ENCODE results near the gene RPL11. TPM values are rescaled to one million over a fixed set of nuclear protein-coding genes. Genes with fewer than 3 reads are reported as not detected.
"Not testable (repeated sequence)": the region's sequence is repeated elsewhere in the genome, so short reads cannot be mapped to it uniquely, and the experiment has no call there.

Gene RPL11
- total RNA-seq, 2 donors from 2014 or later, result 1,338 to 1,473 TPM

DNA sequence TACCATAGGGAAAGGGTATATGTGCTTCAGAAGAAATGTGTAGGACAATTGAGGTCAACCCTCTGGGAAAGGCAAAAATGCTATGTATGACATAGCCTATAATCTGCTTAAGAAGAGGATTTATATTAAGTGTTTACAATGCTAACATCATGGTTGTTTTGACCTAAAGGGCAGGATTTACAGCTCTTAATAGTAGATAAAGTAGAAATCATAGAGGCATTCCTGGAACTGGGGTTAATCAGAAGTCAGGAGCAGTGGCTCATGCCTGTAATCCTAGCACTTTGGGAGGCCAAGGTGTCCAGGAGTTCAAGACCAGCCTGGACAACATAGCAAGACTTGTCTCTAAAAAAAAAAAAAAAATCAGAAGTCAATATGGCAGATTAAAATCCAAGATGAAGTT, 8.7 kb upstream of the RPL11 start:
- no peak overlapping the region for H3K4me3 ChIP-seq (ENCODE audit: low read length)
- Mint-ChIP-seq H3K36me3 (ENCODE audit: low read depth) (no peaks in the 10 kb centered on the region), H3K4me3 (no peak overlapping the region), H3K27ac (no peak overlapping the region), H3K4me1 (no peaks in the 10 kb centered on the region), H3K9me3 (peaks cover 12% of the 10 kb centered on the region), H3K27me3 (ENCODE audit: insufficient read depth) (peaks cover 43% of the 10 kb centered on the region)
- H3K27ac ChIP-seq (ENCODE audit: low read depth, low read length), result no peak overlapping the region
- peaks cover 31% of the 10 kb centered on the region for H3K27me3 ChIP-seq (ENCODE audit: control insufficient read depth, insufficient read depth, low read length, poor library complexity, severe bottlenecking)
- H3K36me3 ChIP-seq (ENCODE audit: control insufficient read depth, insufficient read depth, low read length), result no peaks in the 10 kb centered on the region
- no peak overlapping the region for H3K9ac ChIP-seq (ENCODE audit: extremely low read depth, low read length, poor library complexity, severe bottlenecking)
- H3K9me3 ChIP-seq (ENCODE audit: control insufficient read depth, low read length), result no peaks in the 10 kb centered on the region
- DNase-seq, result no peak
- H3K4me1 ChIP-seq (ENCODE audit: control insufficient read depth, insufficient read depth, low read length), result no peaks in the 10 kb centered on the region
- TF ChIP-seq, protein P1, sequence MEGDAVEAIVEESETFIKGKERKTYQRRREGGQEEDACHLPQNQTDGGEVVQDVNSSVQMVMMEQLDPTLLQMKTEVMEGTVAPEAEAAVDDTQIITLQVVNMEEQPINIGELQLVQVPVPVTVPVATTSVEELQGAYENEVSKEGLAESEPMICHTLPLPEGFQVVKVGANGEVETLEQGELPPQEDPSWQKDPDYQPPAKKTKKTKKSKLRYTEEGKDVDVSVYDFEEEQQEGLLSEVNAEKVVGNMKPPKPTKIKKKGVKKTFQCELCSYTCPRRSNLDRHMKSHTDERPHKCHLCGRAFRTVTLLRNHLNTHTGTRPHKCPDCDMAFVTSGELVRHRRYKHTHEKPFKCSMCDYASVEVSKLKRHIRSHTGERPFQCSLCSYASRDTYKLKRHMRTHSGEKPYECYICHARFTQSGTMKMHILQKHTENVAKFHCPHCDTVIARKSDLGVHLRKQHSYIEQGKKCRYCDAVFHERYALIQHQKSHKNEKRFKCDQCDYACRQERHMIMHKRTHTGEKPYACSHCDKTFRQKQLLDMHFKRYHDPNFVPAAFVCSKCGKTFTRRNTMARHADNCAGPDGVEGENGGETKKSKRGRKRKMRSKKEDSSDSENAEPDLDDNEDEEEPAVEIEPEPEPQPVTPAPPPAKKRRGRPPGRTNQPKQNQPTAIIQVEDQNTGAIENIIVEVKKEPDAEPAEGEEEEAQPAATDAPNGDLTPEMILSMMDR (conservative IDR thresholded peaks at IDR 0.05), result no peak

DNA sequence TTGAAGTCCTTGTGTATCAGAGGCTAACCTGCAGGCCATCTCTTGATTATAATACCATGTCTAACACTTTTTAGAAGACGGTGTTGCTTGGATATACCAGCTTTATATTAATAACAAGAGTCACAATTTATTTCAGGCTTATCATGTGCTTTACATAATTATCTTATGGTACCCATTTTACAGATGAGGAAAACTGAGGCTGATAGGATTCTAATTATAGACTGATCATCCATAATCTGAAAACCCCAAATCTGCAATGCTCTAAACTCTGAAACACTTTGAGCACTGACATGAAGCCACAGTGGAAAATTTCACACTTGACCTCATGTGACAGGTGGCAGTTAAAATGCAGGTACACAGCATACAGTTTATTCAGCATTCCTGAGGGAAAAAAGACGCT, 7.2 kb upstream of the RPL11 start:
- H3K4me1 ChIP-seq (ENCODE audit: control insufficient read depth, insufficient read depth, low read length), result no peaks in the 10 kb centered on the region
- WGBS, 2 experiments (ENCODE audit: insufficient coverage in 1 of 2, insufficient read length in 1 of 2), result 70% methylated on average over 2 of the region's 2 CpGs; no CpG with 5 or more reads in 1 of the 2 experiments
- H3K4me3 ChIP-seq (ENCODE audit: low read length), result no peak overlapping the region
- TF ChIP-seq, protein P1 (conservative IDR thresholded peaks at IDR 0.05), result no peak
- H3K27me3 ChIP-seq (ENCODE audit: control insufficient read depth, insufficient read depth, low read length, poor library complexity, severe bottlenecking), result peaks cover 21% of the 10 kb centered on the region
- no peaks in the 10 kb centered on the region for H3K36me3 ChIP-seq (ENCODE audit: control insufficient read depth, insufficient read depth, low read length)
- H3K4me3 Mint-ChIP-seq, result no peak overlapping the region
- no peak overlapping the region for H3K9ac ChIP-seq (ENCODE audit: extremely low read depth, low read length, poor library complexity, severe bottlenecking)
- no peaks in the 10 kb centered on the region for H3K36me3 Mint-ChIP-seq (ENCODE audit: low read depth)
- H3K27ac Mint-ChIP-seq, result no peak overlapping the region
- no peaks in the 10 kb centered on the region for H3K9me3 ChIP-seq (ENCODE audit: control insufficient read depth, low read length)
- no peaks in the 10 kb centered on the region for H3K4me1 Mint-ChIP-seq
- H3K27ac ChIP-seq (ENCODE audit: low read depth, low read length), result no peak overlapping the region
- peaks cover 22% of the 10 kb centered on the region for H3K9me3 Mint-ChIP-seq
- peaks cover 29% of the 10 kb centered on the region for H3K27me3 Mint-ChIP-seq (ENCODE audit: insufficient read depth)
- DNase-seq, result no peak

DNA sequence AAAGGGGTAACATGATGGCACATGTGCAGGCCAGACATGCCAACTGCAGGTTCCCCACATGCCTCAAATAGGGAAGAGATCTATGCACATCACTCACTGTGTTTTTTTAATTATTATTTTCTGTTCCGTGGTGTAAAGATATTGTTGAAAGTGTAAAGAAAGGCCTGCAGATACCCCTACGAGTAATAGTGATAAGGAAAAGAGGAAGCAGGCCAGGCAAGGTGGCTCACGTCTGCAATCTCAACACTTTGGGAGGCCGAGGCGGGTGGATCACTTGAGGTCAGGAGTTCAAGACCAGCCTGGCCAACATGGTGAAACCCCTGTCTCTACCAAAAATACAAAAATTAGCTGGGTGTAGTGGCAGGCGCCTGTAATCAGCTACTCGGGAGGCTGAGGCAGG, 6.4 kb upstream of the RPL11 start:
- not testable (repeated sequence) for H3K4me3 Mint-ChIP-seq; H3K27ac ChIP-seq (ENCODE audit: low read depth, low read length); H3K9me3 ChIP-seq (ENCODE audit: control insufficient read depth, low read length); H3K4me1 Mint-ChIP-seq; H3K27ac Mint-ChIP-seq; DNase-seq; H3K4me3 ChIP-seq (ENCODE audit: low read length); H3K4me1 ChIP-seq (ENCODE audit: control insufficient read depth, insufficient read depth, low read length); H3K36me3 Mint-ChIP-seq (ENCODE audit: low read depth); H3K9ac ChIP-seq (ENCODE audit: extremely low read depth, low read length, poor library complexity, severe bottlenecking); H3K36me3 ChIP-seq (ENCODE audit: control insufficient read depth, insufficient read depth, low read length)
- H3K27me3 Mint-ChIP-seq (ENCODE audit: insufficient read depth), result peaks cover 24% of the 10 kb centered on the region
- peaks cover 24% of the 10 kb centered on the region for H3K9me3 Mint-ChIP-seq
- peaks cover 14% of the 10 kb centered on the region for H3K27me3 ChIP-seq (ENCODE audit: control insufficient read depth, insufficient read depth, low read length, poor library complexity, severe bottlenecking)
- WGBS, 2 experiments (ENCODE audit: insufficient coverage in 1 of 2, insufficient read length in 1 of 2), result 70 to 89% methylated on average over 5 to 7 of the region's 7 CpGs

DNA sequence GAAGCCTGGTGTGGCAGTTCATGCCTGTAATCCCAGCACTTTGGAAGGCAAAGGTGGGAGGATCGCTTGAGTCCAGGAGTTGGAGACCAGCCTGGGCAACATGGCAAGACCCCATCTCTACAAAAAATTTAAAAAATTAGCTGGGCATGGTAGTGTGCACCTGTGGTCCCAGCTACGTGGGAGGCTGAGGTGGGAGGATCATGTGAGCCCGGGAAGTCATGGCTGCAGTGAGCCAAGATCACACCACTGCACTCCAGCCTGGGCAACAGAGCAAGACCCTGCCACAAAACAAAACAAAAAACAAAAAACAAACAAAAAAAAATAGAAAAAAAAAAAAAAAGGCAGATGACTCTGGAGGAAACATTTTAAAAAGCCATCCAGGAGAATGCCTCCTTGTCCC, 3.9 kb upstream of the RPL11 start:
- H3K27ac Mint-ChIP-seq; H3K27ac ChIP-seq (ENCODE audit: low read depth, low read length); H3K9me3 ChIP-seq (ENCODE audit: control insufficient read depth, low read length); H3K4me3 ChIP-seq (ENCODE audit: low read length); H3K4me1 ChIP-seq (ENCODE audit: control insufficient read depth, insufficient read depth, low read length); H3K9ac ChIP-seq (ENCODE audit: extremely low read depth, low read length, poor library complexity, severe bottlenecking); H3K4me1 Mint-ChIP-seq; H3K27me3 ChIP-seq (ENCODE audit: control insufficient read depth, insufficient read depth, low read length, poor library complexity, severe bottlenecking); H3K36me3 ChIP-seq (ENCODE audit: control insufficient read depth, insufficient read depth, low read length); H3K36me3 Mint-ChIP-seq (ENCODE audit: low read depth); H3K4me3 Mint-ChIP-seq; DNase-seq: not testable (repeated sequence)
- H3K27me3 Mint-ChIP-seq (ENCODE audit: insufficient read depth), result peaks cover 14% of the 10 kb centered on the region
- 84% methylated on average over 3 of the region's 3 CpGs; no CpG with 5 or more reads in 1 of the 2 experiments for WGBS, 2 experiments (ENCODE audit: insufficient coverage in 1 of 2, insufficient read length in 1 of 2)
- peaks cover 26% of the 10 kb centered on the region for H3K9me3 Mint-ChIP-seq

DNA sequence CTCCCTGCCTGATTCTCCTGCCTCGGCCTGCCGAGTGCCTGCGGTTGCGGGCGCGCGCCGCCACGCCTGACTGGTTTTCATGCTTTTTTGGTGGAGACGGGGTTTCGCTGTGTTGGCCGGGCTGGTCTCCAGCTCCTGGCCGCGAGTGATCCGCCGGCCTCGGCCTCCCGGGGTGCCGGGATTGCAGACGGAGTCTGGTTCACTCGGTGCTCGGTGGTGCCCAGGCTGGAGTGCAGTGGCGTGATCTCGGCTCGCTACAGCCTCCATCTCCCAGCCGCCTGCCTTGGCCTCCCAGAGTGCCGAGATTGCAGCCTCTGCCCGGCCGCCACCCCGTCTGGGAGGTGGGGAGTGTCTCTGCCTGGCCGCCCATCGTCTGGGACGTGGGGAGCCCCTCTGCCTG, 3.3 kb upstream of the RPL11 start:
- H3K9me3 ChIP-seq (ENCODE audit: control insufficient read depth, low read length); H3K4me3 ChIP-seq (ENCODE audit: low read length); H3K4me1 ChIP-seq (ENCODE audit: control insufficient read depth, insufficient read depth, low read length); H3K27ac ChIP-seq (ENCODE audit: low read depth, low read length); H3K9ac ChIP-seq (ENCODE audit: extremely low read depth, low read length, poor library complexity, severe bottlenecking); H3K27me3 ChIP-seq (ENCODE audit: control insufficient read depth, insufficient read depth, low read length, poor library complexity, severe bottlenecking); H3K27ac Mint-ChIP-seq; DNase-seq; H3K27me3 Mint-ChIP-seq (ENCODE audit: insufficient read depth); H3K4me3 Mint-ChIP-seq: not testable (repeated sequence)
- peaks cover 26% of the 10 kb centered on the region for H3K9me3 Mint-ChIP-seq
- peaks cover 11% of the 10 kb centered on the region for H3K4me1 Mint-ChIP-seq
- peaks cover 11% of the 10 kb centered on the region for H3K36me3 ChIP-seq (ENCODE audit: control insufficient read depth, insufficient read depth, low read length)
- peaks cover 12% of the 10 kb centered on the region for H3K36me3 Mint-ChIP-seq (ENCODE audit: low read depth)
- 95 to 100% methylated on average over 8 to 30 of the region's 33 CpGs for WGBS, 2 experiments (ENCODE audit: insufficient coverage in 1 of 2, insufficient read length in 1 of 2)

All from endodermal cell (in vitro differentiated cells).